Kidney epithelial cell (primary cell): ENCODE results near the gene EHF. TPM values are rescaled to one million over a fixed set of nuclear protein-coding genes. Genes with fewer than 3 reads are reported as not detected.

ENCODE experiments used
- DNase-seq: peaks from one replicate; pipeline ENCODE4 v3.0.0-alpha.2; 2010; ENCODE audit warnings: low read depth
- H3K27me3 ChIP-seq: 2 replicates; pipeline ENCODE4 v1.6.0; 2011; ENCODE audit warnings: low read length; ENCODE audit not compliant: control insufficient read depth, insufficient read depth
- H3K36me3 ChIP-seq: 2 replicates; pipeline ENCODE4 v1.5.1; 2011; ENCODE audit warnings: low read length; ENCODE audit not compliant: control insufficient read depth, insufficient read depth
- H3K4me3 ChIP-seq: 2 replicates; pipeline ENCODE4 v1.5.1; 2011; ENCODE audit warnings: low read depth, mild to moderate bottlenecking, control low read depth, low read length
- CTCF ChIP-seq: IDR thresholded peaks from 2 replicates; pipeline ENCODE4 v1.5.1; 2011; ENCODE audit warnings: mild to moderate bottlenecking, moderate library complexity, low read length, control low read depth, inconsistent platforms; ENCODE audit not compliant: insufficient read depth, poor library complexity, severe bottlenecking
- total RNA-seq: library from RNA; depleted of rRNA; stranded (reverse); fragments of >200 nt; gene quantifications from 2 replicates; pipeline ENCODE4 v1.2.3, GENCODE V29; 2015

EHF gene
- total RNA-seq, 1 donor from 2014 or later = 45.8 TPM

DNA sequence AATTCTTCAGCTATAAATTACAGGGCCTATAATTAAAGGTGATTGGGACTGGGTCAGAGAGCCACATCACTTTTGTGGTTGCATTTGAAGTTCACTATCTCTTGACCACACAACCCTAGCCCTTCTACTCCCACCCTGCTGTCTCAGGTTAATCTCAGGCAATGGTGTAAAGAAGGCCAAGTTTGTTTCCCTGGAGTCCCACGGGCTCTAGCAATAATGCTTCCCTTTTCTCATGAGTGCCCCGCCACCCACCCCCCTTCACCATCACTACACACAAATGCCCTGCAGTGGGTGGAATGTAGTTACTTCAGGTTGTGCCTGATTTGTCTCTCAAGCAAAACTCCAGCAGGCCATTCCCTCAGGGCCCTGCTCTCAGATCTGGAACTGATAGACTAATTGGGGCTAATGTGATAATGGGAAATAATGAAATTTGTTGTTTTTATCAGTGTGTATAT lies 1.8 kb upstream of the EHF start:
- H3K36me3 ChIP-seq = no peaks in the 10 kb centered on the region
- TF ChIP-seq CTCF = no peak
- H3K4me3 ChIP-seq = no peak overlapping the region
- H3K27me3 ChIP-seq = no peaks in the 10 kb centered on the region
- DNase-seq = no peak

GRCh38 chr11:34620202-34620601 lies 691 bp upstream of the EHF start:
- no peak for DNase-seq

GRCh38 chr11:34621876-34622275 lies 983 bp downstream of the EHF start:
- Histone ChIP-seq H3K27me3 (no peaks in the 10 kb centered on the region), H3K4me3 (peak overlapping the region; percentile 18), H3K36me3 (no peaks in the 10 kb centered on the region)
- DNase-seq = no peak
- TF ChIP-seq CTCF = no peak

More at GRCh38 chr11:34620202-34620601, 691 bp upstream of the EHF start:
- no peak for TF ChIP-seq CTCF
- H3K36me3 ChIP-seq = no peaks in the 10 kb centered on the region
- no peaks in the 10 kb centered on the region for H3K27me3 ChIP-seq
- H3K4me3 ChIP-seq = no peak overlapping the region

- DNase-seq = no peak
- no peaks in the 10 kb centered on the region for H3K36me3 ChIP-seq
- TF ChIP-seq CTCF = no peak
- no peak overlapping the region for H3K4me3 ChIP-seq
- no peaks in the 10 kb centered on the region for H3K27me3 ChIP-seq
These were observed 2.6 kb downstream of the EHF start for GRCh38 chr11:34623463-34623862.

- no peak for DNase-seq
- no peak for TF ChIP-seq CTCF
- H3K27me3 ChIP-seq = no peaks in the 10 kb centered on the region
- H3K36me3 ChIP-seq = no peaks in the 10 kb centered on the region
- H3K4me3 ChIP-seq = no peak overlapping the region
These were observed 3.2 kb downstream of the EHF start for GRCh38 chr11:34624069-34624468.

GRCh38 chr11:34625576-34625975 lies 4.7 kb downstream of the EHF start:
- Histone ChIP-seq H3K27me3 (no peaks in the 10 kb centered on the region), H3K36me3 (no peaks in the 10 kb centered on the region), H3K4me3 (no peak overlapping the region)
- TF ChIP-seq CTCF = no peak
- no peak for DNase-seq
